ENCODE results near the gene ZNF175.

The ZNF175 gene

DNA sequence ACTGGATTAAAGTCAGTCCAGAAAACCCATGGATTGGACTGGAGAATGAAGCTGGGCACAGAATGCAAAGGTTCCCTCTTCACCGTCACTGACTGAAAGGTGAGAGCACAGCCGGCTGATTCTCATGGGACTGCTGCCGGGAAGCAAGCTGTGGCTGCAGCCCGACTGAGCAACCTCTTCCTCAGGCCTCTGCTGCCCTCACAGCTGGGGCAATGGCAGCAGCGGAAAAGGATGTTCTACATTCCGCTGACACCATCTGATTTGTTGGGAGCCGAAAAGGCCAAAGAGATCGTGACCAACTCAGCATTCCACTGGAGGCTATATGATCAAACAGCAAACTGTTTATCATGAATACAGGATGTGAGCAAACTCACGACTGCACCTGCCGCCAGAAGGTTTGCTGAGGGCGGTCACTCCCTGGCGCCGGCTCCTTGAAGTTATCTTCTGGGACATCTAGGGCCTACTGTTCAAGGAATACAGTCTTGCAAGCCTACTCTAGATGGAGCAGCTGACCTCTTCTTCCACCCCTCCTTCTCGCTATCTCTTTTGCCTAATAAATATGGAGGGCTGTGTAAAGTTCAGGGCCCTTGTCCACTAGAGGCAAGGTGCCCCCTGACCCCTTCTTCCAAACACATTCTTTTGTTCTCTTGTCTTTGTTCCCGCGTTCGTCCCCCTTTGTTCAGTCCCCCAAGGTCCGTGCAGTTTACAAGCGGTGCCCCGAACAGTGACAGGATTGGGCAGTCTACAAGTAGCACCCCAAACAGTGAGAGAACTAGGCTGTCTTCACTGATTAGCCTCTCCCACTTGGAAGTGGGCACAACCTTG is 20.0 kb upstream of the ZNF175 start:
- DNase-seq, result no peak

DNA sequence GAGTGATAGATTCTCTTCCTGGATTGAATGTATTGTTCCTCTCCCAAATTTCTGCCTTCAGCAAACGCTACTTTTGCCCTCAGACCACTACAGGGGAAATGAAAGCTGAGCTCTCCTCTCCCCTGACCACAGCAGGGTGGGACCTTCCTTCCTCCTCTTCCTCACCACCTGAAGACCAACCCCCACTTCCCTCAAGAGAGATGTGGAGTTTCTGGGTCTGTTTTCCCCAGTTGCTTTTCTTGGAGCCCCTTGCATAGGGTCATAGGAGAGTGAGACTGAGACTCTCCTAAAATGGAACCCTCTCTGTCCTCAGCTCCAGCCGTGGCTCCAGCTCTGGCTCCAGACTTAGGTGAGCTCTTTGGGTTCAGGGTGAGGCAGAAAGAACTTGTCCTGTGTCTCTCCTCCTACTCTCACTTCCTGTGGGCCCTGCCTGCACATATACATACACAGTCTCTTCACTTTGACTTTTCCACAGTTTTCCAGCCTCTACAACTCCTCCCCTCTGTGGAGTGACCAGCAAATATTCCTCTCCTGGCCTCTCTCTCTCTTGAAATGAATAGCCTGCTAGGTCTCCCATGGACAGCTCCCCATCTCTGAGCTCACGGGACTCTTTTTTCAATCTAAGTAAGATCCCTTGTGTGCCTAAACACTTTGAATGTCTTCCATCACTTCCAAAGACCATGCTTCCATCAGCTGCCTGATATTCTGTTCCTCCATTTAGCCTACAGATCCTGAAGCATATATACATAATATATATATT is 19.2 kb upstream of the ZNF175 start:
- DNase-seq, result no peak

DNA sequence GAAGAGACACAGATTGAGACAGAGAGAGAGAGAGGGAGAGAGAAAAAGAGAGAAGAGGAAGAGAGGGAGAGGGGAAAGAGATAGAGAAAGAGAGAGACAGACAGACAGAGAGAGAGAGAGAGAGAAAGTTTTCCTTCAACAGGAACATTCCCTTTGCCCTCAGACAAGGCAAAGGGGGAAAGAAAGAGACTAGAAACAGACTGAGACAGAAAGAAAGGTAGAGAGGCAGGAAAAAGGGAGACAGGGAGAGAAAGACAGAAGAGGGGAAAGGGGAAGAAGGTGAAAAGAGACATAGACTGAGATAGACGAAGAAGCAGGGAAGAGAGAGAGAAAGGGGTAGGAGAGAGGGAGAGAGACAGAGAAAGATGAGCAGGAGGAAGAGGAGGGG is 18.5 kb upstream of the ZNF175 start:
- DNase-seq, result no peak

DNA sequence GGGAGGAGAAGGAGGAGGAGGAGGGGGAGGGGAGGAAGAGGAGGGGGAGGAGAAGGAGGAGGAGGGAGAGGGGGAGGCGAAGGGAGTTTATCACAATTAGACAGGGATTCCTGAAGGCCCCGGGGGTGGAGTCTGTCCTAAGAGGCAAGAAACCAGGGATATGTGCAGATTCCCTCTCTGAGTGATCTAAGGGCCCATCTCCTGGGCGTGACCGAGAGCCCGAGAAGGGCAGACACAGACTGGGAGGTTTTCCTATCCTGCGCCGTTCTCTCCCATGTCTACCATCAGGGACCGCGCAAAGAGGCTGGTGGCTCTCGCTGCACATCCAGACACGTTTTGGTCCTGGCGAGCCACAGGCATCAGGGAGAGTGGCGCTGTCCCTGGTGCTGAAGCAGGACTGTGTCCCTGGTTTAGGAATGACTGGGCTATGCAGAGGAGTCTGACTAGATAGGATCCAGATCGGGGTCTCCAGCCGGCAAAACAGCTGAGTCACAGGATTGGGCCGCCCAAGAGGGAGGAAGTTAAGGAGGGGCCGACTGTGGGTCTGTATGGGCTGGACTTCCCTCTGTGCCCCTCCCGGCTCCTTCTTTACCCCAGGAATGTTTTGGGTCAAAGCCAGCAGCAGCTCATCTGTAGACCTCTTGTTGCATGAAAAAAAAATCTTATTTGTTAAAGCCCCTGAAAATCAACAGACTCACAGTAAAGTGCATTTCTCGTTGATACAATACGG is 17.9 kb upstream of the ZNF175 start:
- no peak for DNase-seq

DNA sequence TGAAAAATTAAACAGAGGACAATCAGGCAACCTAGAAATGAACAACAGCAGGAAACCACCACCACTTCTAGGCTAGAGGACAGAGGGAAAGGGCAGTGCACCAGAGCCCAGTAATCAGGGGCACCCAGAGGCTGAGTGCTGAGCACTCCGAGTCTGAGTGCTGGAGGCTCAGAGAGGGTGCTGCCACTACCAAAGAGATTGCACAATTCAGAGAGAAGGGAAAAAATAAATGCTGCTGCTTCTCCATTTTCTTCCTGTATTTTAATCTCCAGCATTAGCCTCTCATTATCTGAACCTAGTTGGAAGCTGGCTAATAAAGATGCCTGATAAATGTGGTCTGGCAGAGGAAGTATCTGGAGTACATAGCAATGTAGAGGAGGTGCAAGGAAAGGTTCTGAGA is 11.8 kb upstream of the ZNF175 start:
- DNase-seq, result no peak

DNA sequence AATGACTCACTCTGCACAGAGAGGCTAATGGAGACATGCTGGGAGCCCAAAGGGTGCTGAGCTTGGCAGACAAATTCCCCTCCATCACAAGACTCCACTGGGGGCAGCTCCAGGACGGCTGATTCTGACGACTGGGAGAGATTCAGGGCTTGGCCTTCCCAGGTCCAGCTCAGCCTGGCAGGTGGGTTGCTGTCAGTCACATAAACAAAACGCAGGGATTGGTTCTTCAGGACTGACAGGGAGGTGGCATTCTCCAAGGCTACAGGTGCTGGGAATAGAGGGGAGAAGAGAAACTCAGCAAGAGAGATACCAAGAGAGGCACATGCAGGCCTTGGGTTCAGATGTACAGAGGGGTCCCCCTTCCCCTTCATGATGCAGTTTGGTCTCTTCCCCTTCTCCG is 10.7 kb upstream of the ZNF175 start:
- DNase-seq, result no peak

DNA sequence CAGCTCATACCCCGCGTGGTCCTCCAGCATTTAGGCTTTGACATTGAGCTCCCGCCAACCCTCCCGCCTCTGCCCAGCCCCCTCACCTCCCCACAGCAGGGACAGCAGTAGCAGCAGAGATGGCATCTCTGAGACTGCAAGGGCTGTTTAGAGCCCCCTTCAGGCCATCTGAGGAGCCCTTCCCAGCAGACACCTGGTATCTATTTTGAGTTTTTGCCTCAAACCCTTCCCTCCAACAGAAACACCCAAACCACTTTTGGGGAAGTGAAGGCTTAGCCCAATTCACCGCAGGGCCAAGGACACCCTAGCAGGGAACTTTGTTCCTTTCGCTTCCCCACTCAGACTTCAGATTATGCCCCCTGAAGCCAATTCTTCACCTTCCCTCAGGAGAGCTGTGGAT is 6.3 kb upstream of the ZNF175 start:
- DNase-seq, result no peak

DNA sequence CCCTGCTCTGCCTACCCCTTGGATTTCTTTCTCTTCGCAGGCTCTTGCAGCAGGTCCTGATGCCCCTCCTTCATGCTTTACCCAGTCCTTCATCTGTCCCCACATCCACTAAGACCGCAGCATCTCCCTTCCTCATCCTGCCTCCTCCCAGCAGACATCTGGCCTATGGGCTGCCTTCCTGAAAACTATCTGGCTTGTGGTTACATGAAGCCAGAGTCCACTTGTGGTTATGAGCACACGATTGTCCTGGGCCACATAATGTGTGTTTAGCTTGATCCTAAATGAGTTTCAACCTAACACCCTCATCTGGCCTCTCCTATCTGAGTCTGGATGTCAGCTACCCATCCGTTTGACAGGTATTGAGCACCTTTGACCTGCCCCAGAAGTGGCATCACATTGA is 5.5 kb upstream of the ZNF175 start:
- DNase-seq, result no peak

DNA sequence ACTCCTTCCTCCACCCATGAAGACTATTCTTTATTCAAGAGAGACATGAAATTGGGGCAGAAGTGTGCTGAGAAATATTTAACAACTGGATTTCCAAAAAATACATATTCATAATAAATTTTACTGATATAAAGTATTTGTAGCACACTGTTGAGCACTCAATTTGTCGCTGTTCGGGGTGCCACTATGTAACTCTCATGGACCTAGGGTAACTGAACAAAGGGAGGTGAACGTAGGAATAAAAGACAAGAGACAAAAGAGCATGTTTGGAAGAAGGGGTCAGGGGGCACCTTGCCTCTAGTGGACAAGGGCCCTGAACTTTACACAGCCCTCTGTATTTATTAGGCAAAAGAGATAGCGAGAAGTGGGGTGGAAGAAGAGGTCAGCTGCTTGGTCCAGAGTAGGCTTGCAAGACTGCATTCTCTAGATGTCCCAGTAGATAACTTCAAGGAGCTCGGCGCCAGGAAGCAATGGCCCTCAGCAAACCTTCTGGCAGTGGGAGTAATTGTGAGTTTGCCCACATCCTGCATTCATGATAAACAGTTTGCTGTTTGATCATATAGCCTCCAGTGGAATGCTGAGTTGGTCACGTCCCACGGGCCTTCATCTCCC is 4.5 kb upstream of the ZNF175 start:
- no peak for DNase-seq

DNA sequence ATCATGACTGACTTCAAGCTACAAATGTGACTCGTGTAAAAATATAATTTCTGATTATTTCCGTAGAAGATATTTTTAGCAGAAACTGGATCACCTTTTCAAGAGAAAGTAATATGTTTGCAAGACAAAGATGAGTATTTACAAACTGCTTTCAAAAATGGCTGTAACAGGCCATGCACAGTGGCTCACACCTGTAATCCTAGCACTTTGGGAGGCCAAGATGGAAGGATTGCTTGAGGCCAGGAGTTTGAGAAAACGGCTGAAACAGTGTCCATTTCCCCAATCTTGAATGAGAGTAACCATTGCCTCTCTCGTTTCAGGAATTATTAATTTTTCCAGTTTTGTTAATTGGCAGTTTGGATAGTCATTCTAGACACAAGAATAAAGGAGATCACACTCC is 3.5 kb upstream of the ZNF175 start:
- DNase-seq, result no peak

DNA sequence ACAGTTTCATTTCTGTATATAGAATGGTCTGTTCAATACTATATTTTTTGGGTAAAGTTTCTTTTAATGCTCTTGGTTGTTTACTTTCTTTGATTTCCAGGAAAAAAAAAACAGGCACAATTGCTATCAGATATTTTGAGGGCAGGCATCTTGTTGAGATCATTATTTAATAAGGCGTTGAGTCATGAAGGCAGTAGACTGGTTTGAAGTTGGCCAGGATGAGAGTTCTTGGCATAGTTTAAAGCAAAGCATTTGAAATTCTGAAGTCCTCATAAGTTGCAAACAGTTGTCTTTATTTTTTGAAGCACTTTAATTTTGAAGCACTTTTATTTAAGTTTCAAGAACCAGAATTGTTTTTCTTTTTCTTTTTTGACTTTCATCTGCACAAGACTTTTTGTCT is 2.6 kb upstream of the ZNF175 start:
- no peak for DNase-seq

DNA sequence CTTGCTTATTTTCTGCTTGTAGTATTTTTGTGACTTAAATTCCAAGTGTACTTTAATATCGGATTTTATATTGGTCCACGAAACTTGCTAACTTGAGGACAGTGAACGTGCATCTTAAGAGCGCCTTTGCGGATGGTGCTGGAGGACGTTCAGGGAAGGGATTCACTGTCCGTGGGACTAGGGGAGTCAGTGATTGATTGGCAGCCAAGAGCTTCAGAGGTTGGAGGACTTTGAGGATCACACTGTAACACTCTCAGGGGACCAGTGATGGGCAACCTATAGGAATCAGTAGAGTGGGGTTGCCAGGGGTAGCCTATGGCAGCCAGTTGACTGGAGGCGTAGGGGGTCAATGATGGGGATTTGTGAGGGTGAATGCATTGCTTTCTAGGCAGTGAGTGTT is 516 bp downstream of the ZNF175 start:
- no peak for DNase-seq

DNA sequence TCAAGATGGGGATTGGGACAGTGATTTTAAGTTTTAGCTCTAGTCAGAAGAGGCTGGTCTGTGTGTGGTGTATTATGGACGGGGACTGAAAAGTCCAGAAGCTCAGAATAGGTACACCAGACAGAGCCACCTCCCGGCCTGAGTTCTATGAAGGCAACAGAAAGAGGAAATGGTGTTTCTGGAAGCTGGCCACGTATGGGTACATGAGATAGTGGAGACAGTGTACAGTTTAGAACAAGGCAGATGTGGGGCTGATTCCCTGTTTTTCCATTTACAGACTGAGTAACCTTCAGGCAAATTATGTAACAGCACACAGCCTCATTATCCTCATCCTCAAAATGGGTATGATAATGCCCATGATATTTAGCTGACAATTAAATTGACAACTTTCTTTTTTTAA is 1.3 kb downstream of the ZNF175 start:
- DNase-seq, result no peak

DNA sequence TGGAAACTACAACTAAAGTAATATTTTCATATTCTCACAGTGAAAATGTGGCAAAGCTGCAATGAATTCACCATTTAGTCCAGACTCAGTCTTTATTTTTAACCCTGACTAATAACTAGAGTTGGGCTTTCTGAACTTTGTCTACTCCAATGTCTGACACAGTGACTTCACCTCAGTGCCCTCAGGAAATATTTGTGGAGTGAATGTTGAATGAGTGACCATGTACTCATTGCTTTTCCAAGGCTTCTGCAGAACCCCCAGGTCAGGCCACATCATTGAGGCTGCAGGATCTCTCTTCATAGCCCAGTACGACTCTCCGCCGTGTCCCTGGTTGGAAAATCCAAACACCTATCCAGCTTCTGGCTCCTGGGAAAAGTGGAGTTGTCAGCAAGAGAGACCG is 1.8 kb downstream of the ZNF175 start:
- DNase-seq, result peak in 1 of 2 experiments; percentile 26

DNA sequence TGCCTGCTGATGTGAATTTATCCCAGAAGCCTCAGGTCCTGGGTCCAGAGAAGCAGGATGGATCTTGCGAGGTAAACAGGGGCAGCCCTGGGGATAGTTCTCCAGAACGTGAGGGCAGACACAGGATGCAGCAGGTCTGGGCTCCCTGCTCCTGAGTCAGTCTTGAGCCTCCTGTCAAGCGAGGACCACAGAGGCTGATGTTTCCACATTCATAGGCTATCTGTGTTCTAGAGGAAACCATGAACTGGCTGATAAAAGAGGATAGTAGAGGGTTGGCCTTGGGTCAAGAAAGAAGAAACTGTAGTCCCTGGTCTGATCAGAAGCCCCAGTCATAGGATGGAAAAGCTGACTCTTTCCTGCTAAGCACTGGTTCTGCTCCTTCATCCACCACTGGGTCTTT is 2.2 kb downstream of the ZNF175 start:
- DNase-seq, result no peak

DNA sequence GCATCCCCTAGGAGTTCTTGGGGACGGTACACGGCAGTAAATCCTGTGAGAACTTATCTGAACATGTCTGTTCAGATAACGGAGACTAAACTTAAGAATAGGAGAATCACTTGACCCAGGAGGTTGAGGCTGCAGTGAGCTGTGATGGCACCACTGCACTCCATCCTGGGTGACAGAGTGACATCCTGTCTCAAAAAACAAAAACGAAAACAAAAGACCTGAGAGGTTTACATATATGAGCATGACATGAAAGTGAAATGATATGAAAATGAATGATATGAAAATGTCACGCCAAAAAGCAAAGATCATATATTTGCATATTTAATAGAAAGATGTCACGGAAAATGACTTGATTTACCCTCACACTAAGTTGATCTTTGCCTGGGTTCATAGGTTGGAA is 5.8 kb downstream of the ZNF175 start:
- no peak for DNase-seq

DNA sequence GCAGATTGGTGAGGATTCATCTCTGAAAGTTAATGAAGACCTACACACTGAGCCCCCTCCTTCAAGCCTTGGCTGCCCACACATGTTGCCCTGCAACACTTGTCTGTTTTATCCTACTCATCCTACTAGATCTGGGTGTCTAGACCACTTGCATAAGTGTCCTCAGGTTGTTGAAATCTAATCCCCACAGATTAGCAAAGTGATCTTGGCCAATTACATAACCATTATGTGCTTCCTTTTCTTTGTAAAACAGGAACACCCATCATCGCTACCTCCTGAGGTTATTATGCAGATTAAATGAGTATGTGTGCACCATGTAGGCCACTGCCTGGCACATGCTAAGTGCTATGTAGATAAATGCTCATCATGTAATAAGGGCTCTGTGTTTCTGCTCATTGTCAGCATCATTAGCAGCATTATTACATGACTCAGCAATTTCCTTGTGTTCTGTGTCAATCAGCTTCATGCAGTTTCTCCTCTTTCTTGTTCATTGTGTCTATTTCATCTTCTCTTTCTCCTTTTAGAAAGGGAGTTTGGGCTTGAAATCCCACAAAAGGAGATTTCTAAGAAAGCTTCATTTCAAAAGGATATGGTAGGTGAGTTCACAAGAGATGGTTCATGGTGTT is 15.1 kb downstream of the ZNF175 start:
- DNase-seq, result no peak

DNA sequence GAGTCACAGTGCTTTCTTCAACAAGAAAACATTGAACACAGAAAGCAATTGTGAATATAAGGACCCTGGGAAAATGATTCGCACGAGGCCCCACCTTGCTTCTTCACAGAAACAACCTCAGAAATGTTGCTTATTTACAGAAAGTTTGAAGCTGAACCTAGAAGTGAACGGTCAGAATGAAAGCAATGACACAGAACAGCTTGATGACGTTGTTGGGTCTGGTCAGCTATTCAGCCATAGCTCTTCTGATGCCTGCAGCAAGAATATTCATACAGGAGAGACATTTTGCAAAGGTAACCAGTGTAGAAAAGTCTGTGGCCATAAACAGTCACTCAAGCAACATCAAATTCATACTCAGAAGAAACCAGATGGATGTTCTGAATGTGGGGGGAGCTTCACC is 15.7 kb downstream of the ZNF175 start:
- no peak for DNase-seq

DNA sequence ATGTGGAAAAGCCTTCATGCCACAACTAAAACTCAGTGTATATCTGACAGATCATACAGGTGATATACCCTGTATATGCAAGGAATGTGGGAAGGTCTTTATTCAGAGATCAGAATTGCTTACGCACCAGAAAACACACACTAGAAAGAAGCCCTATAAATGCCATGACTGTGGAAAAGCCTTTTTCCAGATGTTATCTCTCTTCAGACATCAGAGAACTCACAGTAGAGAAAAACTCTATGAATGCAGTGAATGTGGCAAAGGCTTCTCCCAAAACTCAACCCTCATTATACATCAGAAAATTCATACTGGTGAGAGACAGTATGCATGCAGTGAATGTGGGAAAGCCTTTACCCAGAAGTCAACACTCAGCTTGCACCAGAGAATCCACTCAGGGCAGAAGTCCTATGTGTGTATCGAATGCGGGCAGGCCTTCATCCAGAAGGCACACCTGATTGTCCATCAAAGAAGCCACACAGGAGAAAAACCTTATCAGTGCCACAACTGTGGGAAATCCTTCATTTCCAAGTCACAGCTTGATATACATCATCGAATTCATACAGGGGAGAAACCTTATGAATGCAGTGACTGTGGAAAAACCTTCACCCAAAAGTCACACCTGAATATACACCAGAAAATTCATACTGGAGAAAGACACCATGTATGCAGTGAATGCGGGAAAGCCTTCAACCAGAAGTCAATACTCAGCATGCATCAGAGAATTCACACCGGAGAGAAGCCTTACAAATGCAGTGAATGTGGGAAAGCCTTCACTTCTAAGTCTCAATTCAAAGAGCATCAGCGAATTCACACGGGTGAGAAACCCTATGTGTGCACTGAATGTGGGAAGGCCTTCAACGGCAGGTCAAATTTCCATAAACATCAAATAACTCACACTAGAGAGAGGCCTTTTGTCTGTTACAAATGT is 16.4 kb downstream of the ZNF175 start:
- no peak for DNase-seq

DNA sequence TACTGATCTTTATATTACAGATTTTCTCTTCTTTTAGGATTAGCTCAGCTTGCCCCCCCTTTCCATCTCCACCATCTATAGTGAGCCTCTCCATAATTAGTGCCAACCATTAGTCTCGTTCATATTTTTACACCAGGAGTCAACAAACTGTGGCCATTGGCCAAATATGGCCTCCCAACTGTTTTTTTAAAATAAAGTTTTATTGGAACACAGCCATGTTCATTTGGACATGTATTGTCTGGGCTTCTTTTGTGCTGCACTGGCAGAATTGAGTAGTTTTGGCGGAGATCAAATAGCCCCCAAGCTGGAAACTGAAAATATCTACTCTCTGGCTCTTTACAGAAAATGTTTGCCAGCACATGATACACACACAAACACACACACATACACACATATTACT is 18.4 kb downstream of the ZNF175 start:
- no peak for DNase-seq

DNA sequence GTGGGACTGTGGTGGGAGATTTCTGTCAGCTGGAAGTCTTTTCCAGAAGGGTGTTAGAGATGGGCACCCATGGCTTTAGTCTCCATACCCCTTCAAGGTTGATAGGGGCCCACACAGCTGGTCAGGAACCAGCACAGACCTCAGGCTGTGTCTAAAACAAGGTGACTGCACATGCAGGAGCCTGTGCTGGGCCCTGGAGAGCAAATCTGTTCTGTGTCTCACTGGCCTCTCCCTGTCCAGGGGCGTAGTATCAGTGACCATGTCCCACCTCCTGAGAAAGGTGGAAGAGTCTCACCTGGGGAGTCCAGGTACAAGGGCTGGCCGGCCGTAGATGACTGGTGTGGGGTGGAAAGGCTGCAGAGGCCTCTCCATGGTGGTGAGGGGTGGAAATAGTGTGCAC is 19.4 kb downstream of the ZNF175 start:
- DNase-seq, result no peak

DNA sequence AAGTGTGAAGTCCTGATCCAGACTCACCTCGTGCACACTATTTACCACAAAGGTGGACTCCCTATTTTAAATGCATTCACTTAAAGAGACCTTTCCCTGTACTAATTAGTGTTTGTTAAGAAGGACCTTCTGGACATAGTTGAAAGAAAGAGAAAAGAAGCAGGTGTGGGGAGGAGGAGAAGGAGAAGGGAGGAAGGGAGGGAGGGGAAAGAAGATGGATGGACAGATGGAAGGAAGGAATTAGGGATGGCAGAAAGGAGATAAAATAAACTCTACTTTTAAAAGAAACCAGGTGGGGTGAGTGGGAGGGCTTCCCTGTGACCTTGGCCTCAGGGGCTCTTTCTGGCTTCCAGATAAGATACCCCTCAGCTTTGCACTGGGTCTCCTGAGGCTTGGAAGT is 21.4 kb downstream of the ZNF175 start:
- DNase-seq, result no peak

Measured in SW 1271 (cell line).